ENCODE measurements around the gene PNPLA7.

GRCh38 chr9:137478962-137479861, 71.0 kb downstream of the PNPLA7 start:
- TF ChIP-seq CTCF (IDR thresholded peaks at IDR 0.05) = no peak
- no peak for TF ChIP-seq POLR2AphosphoS5 (IDR thresholded peaks at IDR 0.05)
- no peak for TF ChIP-seq POLR2A (IDR thresholded peaks at IDR 0.05)
- TF ChIP-seq EP300 (IDR thresholded peaks at IDR 0.05; ENCODE audit: low read depth) = no peak

Measured in transverse colon (tissue), 4 donors.